GM23338 (cell line): ENCODE results near the gene ZNF33B. TPM values are rescaled to one million over a fixed set of nuclear protein-coding genes. Genes with fewer than 3 reads are reported as not detected.

ENCODE experiments used
- ATAC-seq: fragments of 200-7000 bp; cut with Tn5 transposase; 3 replicates; pipeline ENCODE4 v1.9.1; 2020
- DNase-seq: peaks from one replicate; pipeline ENCODE4 v3.0.0-alpha.2; 2015; ENCODE audit warnings: low spot score
- H2AFZ ChIP-seq: fragments of 200-600 bp; sonication (generic); 2 replicates; pipeline ENCODE4 v1.8.0; 2016; ENCODE audit warnings: antibody characterized with exemption, mild to moderate bottlenecking, moderate library complexity
- H3F3A ChIP-seq: fragments of 200-600 bp; sonication (generic); replicated peaks from 2 replicates; pipeline ENCODE4 v1.8.0; 2017; ENCODE audit warnings: antibody characterized with exemption, mixed run types, low read depth
- H3K27ac ChIP-seq: fragments of 200-600 bp; sonication (generic); 2 replicates; pipeline ENCODE4 v1.6.1; 2016; ENCODE audit warnings: low read depth
- H3K27me3 ChIP-seq: fragments of 200-600 bp; sonication (generic); 2 replicates; pipeline ENCODE4 v1.8.0; 2016; ENCODE audit warnings: mild to moderate bottlenecking, mixed run types, moderate library complexity; ENCODE audit not compliant: insufficient read depth
- H3K36me3 ChIP-seq: fragments of 200-600 bp; sonication (generic); 2 replicates; pipeline ENCODE4 v1.8.0; 2016; ENCODE audit warnings: mild to moderate bottlenecking; ENCODE audit not compliant: insufficient read depth
- H3K4me1 ChIP-seq: fragments of 200-600 bp; sonication (generic); 2 replicates; pipeline ENCODE4 v1.8.0; 2016; ENCODE audit warnings: mild to moderate bottlenecking, moderate library complexity; ENCODE audit not compliant: insufficient read depth
- H3K4me2 ChIP-seq: fragments of 200-600 bp; sonication (generic); 2 replicates; pipeline ENCODE4 v1.7.1; 2017; ENCODE audit warnings: mixed run types
- H3K4me3 ChIP-seq: fragments of 200-600 bp; sonication (generic); 2 replicates; pipeline ENCODE4 v1.6.1; 2016; ENCODE audit warnings: mixed run types
- H3K79me2 ChIP-seq: fragments of 200-600 bp; sonication (generic); replicated peaks from 2 replicates; pipeline ENCODE4 v1.8.0; 2017; ENCODE audit warnings: mild to moderate bottlenecking; ENCODE audit not compliant: insufficient read depth
- H3K9me2 ChIP-seq: fragments of 200-600 bp; sonication (generic); 2 replicates; pipeline ENCODE4 v1.8.0; 2017; ENCODE audit not compliant: insufficient read depth
- H4K20me1 ChIP-seq: fragments of 200-600 bp; sonication (generic); replicated peaks from 2 replicates; pipeline ENCODE4 v1.8.0; 2017; ENCODE audit warnings: mild to moderate bottlenecking; ENCODE audit not compliant: insufficient read depth
- H3K27ac Mint-ChIP-seq: 2 replicates; pipeline ENCODE4 v1.8.0; 2020; ENCODE audit warnings: inconsistent platforms, mild to moderate bottlenecking, moderate library complexity, mixed read lengths
- H3K27me3 Mint-ChIP-seq: 3 replicates; pipeline ENCODE4 v1.8.0; 2022; ENCODE audit warnings: low read depth, mild to moderate bottlenecking, moderate library complexity, mixed read lengths, inconsistent platforms; ENCODE audit not compliant: insufficient read depth, poor library complexity
- H3K36me3 Mint-ChIP-seq: 3 replicates; pipeline ENCODE4 v1.8.0; 2021; ENCODE audit warnings: low read depth, mild to moderate bottlenecking, inconsistent platforms, moderate library complexity, mixed read lengths
- H3K4me1 Mint-ChIP-seq: 3 replicates; pipeline ENCODE4 v1.8.0; 2020; ENCODE audit warnings: mild to moderate bottlenecking, inconsistent platforms, mixed read lengths
- H3K4me3 Mint-ChIP-seq: 3 replicates; pipeline ENCODE4 v1.8.0; 2021; ENCODE audit warnings: moderate library complexity, mild to moderate bottlenecking, inconsistent platforms, mixed read lengths
- H3K9me3 Mint-ChIP-seq: 3 replicates; pipeline ENCODE4 v1.8.0; 2020; ENCODE audit warnings: moderate library complexity, mild to moderate bottlenecking, inconsistent platforms, mixed read lengths
- CREB1 ChIP-seq: fragments of 250-450 bp; sonication (Bioruptor Pico); IDR thresholded peaks from 2 replicates; pipeline ENCODE4 v1.5.0; 2020; ENCODE audit warnings: low read depth, mild to moderate bottlenecking, moderate library complexity
- EZH2phosphoT487 ChIP-seq: fragments of 200-600 bp; sonication (generic); IDR thresholded peaks from one replicate; pipeline ENCODE4 v1.8.1; 2018; ENCODE audit warnings: antibody characterized with exemption; ENCODE audit not compliant: unreplicated experiment
- POLR2AphosphoS5 ChIP-seq: IDR thresholded peaks from 2 replicates; pipeline ENCODE4 v1.6.1; 2016; ENCODE audit warnings: antibody characterized with exemption, low read depth
- STAT1 ChIP-seq: IDR thresholded peaks from one replicate; pipeline ENCODE4 v1.6.1; 2016; ENCODE audit warnings: antibody characterized with exemption; ENCODE audit not compliant: unreplicated experiment
- ZNF114 ChIP-seq: fragments of 250-450 bp; sonication (Bioruptor Pico); IDR thresholded peaks from 2 replicates; pipeline ENCODE4 v1.5.0; 2020; ENCODE audit warnings: mild to moderate bottlenecking, moderate library complexity
- ZNF331 ChIP-seq: fragments of 250-450 bp; sonication (Bioruptor Pico); IDR thresholded peaks from 2 replicates; pipeline ENCODE4 v1.5.0; 2020; ENCODE audit warnings: low read depth, mild to moderate bottlenecking, moderate library complexity
- polyA plus RNA-seq: library from polyadenylated mRNA; unstranded; fragments of >200 nt; fragmentation: Nextera tagmentation; extraction: Ambion mirVana; gene quantifications from 2 replicates; pipeline ENCODE4 v1.2.1, GENCODE V29; 2016
- total RNA-seq: library from RNA; depleted of rRNA; stranded (reverse); fragments of >200 nt; shearing (Covaris generic); gene quantifications from 2 replicates; pipeline ENCODE4 v1.2.3, GENCODE V29; 2014
- TF ChIP-seq, protein P1 (sequence below): fragments of 250-450 bp; sonication (Bioruptor Pico); IDR thresholded peaks from 2 replicates; pipeline ENCODE4 v1.5.0; 2020; ENCODE audit warnings: mild to moderate bottlenecking, moderate library complexity
- TF ChIP-seq, protein P2 (sequence below), 2 experiments: fragments of 200-600 bp in 1 of 2; sonication (generic) in 1 of 2; conservative IDR thresholded peaks; 2 replicates each; pipeline versions ENCODE4 v1.5.1 to v1.6.1; 2016 to 2017; ENCODE audit warnings: antibody characterized with exemption in 2 of 2, low read depth in 2 of 2, mild to moderate bottlenecking in 2 of 2, moderate library complexity in 1 of 2

Gene ZNF33B
- total and polyA plus RNA-seq, 2 experiments from 2014 or later, result 14.4 to 17.2 TPM

DNA sequence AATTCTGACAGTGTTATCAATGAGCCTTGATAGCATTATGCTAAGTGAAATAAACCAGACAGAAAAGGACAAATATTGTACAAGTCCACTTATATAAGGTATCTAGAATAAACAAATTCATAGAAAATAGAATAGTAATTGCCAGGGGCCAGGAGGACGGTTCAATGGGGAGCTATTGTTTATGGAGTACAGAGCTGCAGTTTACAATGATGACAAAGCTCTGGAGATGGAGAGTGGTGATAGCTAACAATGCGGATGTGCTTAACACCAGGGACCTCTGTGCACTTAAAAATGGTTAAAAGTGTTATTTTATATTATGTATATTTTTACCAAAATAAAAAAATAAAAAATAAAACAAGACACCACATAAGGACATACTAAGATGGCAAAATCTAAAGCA is 46.1 kb upstream of the ZNF33B start (continued):
- TF ChIP-seq, protein P1, sequence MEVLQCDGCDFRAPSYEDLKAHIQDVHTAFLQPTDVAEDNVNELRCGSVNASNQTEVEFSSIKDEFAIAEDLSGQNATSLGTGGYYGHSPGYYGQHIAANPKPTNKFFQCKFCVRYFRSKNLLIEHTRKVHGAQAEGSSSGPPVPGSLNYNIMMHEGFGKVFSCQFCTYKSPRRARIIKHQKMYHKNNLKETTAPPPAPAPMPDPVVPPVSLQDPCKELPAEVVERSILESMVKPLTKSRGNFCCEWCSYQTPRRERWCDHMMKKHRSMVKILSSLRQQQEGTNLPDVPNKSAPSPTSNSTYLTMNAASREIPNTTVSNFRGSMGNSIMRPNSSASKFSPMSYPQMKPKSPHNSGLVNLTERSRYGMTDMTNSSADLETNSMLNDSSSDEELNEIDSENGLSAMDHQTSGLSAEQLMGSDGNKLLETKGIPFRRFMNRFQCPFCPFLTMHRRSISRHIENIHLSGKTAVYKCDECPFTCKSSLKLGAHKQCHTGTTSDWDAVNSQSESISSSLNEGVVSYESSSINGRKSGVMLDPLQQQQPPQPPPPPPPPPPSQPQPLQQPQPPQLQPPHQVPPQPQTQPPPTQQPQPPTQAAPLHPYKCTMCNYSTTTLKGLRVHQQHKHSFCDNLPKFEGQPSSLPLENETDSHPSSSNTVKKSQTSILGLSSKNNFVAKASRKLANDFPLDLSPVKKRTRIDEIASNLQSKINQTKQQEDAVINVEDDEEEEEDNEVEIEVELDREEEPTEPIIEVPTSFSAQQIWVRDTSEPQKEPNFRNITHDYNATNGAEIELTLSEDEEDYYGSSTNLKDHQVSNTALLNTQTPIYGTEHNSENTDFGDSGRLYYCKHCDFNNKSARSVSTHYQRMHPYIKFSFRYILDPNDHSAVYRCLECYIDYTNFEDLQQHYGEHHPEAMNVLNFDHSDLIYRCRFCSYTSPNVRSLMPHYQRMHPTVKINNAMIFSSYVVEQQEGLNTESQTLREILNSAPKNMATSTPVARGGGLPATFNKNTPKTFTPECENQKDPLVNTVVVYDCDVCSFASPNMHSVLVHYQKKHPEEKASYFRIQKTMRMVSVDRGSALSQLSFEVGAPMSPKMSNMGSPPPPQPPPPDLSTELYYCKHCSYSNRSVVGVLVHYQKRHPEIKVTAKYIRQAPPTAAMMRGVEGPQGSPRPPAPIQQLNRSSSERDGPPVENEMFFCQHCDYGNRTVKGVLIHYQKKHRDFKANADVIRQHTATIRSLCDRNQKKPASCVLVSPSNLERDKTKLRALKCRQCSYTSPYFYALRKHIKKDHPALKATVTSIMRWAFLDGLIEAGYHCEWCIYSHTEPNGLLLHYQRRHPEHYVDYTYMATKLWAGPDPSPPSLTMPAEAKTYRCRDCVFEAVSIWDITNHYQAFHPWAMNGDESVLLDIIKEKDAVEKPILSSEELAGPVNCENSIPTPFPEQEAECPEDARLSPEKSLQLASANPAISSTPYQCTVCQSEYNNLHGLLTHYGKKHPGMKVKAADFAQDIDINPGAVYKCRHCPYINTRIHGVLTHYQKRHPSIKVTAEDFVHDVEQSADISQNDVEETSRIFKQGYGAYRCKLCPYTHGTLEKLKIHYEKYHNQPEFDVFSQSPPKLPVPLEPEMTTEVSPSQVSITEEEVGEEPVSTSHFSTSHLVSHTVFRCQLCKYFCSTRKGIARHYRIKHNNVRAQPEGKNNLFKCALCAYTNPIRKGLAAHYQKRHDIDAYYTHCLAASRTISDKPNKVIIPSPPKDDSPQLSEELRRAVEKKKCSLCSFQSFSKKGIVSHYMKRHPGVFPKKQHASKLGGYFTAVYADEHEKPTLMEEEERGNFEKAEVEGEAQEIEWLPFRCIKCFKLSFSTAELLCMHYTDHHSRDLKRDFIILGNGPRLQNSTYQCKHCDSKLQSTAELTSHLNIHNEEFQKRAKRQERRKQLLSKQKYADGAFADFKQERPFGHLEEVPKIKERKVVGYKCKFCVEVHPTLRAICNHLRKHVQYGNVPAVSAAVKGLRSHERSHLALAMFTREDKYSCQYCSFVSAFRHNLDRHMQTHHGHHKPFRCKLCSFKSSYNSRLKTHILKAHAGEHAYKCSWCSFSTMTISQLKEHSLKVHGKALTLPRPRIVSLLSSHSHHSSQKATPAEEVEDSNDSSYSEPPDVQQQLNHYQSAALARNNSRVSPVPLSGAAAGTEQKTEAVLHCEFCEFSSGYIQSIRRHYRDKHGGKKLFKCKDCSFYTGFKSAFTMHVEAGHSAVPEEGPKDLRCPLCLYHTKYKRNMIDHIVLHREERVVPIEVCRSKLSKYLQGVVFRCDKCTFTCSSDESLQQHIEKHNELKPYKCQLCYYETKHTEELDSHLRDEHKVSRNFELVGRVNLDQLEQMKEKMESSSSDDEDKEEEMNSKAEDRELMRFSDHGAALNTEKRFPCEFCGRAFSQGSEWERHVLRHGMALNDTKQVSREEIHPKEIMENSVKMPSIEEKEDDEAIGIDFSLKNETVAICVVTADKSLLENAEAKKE (CRISPR knock-in tag), result no peak
- TF ChIP-seq POLR2AphosphoS5, result no peak
- TF ChIP-seq ZNF331, result no peak
- TF ChIP-seq, protein P2, sequence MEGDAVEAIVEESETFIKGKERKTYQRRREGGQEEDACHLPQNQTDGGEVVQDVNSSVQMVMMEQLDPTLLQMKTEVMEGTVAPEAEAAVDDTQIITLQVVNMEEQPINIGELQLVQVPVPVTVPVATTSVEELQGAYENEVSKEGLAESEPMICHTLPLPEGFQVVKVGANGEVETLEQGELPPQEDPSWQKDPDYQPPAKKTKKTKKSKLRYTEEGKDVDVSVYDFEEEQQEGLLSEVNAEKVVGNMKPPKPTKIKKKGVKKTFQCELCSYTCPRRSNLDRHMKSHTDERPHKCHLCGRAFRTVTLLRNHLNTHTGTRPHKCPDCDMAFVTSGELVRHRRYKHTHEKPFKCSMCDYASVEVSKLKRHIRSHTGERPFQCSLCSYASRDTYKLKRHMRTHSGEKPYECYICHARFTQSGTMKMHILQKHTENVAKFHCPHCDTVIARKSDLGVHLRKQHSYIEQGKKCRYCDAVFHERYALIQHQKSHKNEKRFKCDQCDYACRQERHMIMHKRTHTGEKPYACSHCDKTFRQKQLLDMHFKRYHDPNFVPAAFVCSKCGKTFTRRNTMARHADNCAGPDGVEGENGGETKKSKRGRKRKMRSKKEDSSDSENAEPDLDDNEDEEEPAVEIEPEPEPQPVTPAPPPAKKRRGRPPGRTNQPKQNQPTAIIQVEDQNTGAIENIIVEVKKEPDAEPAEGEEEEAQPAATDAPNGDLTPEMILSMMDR (conservative IDR thresholded peaks at IDR 0.05; ENCODE audit: low read depth in 2 of 2), result no peak
- TF ChIP-seq ZNF114 (CRISPR knock-in tag), result no peak
- no peak for TF ChIP-seq EZH2phosphoT487
- no peak for TF ChIP-seq CREB1 (CRISPR knock-in tag)
- no peak for TF ChIP-seq STAT1

DNA sequence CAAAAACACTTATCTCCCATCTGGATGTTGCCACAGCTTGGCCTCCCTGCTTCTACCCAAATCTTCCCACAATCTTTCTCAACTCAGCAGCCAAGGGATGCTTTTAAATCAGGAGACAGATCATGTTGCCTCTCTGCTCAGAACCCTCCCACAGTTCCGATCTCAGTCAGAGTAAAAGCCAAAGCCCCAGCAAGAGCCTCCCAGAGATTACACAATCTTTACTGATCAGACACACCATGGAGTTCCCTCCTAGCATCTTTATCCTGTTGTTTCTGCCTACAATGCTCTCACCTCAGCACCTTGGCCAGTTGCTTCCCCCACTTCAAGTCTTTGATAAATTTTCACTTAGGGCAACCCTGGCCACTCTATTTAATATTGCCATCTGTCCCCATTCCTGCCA is 41.9 kb upstream of the ZNF33B start:
- H4K20me1 ChIP-seq, result no peaks in the 10 kb centered on the region
- DNase-seq (no peak), ATAC-seq (no peak)
- peaks cover 89% of the 10 kb centered on the region for H3K9me3 Mint-ChIP-seq
- no peaks in the 10 kb centered on the region for H3F3A ChIP-seq
- H3K27ac ChIP-seq, result no peak overlapping the region
- no peak overlapping the region for H3K4me3 Mint-ChIP-seq
- H3K9me2 ChIP-seq, result no peaks in the 10 kb centered on the region
- H3K4me2 ChIP-seq, result no peak overlapping the region
- no peaks in the 10 kb centered on the region for H3K27me3 ChIP-seq
- peaks cover 2% of the 10 kb centered on the region for H3K27me3 Mint-ChIP-seq
- H3K4me1 ChIP-seq, result no peaks in the 10 kb centered on the region
- no peak overlapping the region for H3K4me3 ChIP-seq
- H3K4me1 Mint-ChIP-seq, result no peaks in the 10 kb centered on the region
- H3K27ac Mint-ChIP-seq, result no peak overlapping the region
- H3K36me3 Mint-ChIP-seq, result peaks cover 11% of the 10 kb centered on the region; the same call in 2 of the 3 replicates
- H3K36me3 ChIP-seq, result no peaks in the 10 kb centered on the region
- no peaks in the 10 kb centered on the region for H3K79me2 ChIP-seq
- H2AFZ ChIP-seq, result no peak overlapping the region
- TF ChIP-seq, protein P1 (CRISPR knock-in tag), result no peak
- TF ChIP-seq STAT1 (no peak), CREB1 (CRISPR knock-in tag) (no peak)
